Esophagus muscularis mucosa (tissue), 4 donors: ENCODE data around the gene MACC1. TPM values are rescaled to one million over a fixed set of nuclear protein-coding genes. Genes with fewer than 3 reads are reported as not detected.
"Not testable (repeated sequence)": the region's sequence is repeated elsewhere in the genome, so short reads cannot be mapped to it uniquely, and the experiment has no call there.

Experiments used
- DNase-seq: peaks from one replicate; pipeline ENCODE4 v3.0.0-alpha.2; 2017; ENCODE audit errors: extremely low spot score
- H3K27ac ChIP-seq, 4 donors: fragments of 200-600 bp; sonication (generic); replicated peaks in 1 of 4; 1 replicate in 3 of 4; 2 replicates in 1 of 4; pipeline ENCODE4 v1.5.1; 2016 to 2019; ENCODE audit warnings: mild to moderate bottlenecking in 1 of 4
- H3K27me3 ChIP-seq, 4 donors: fragments of 200-600 bp; sonication (generic); one replicate each; pipeline versions ENCODE4 v1.5.1 to v1.6.0; 2016 to 2019
- H3K36me3 ChIP-seq, 4 donors: fragments of 200-600 bp; sonication (generic); one replicate each; pipeline ENCODE4 v1.5.1; 2016 to 2019
- H3K4me1 ChIP-seq, 4 donors: fragments of 200-600 bp; sonication (generic); one replicate each; pipeline ENCODE4 v1.5.1; 2016 to 2019
- H3K4me3 ChIP-seq, 4 donors: fragments of 200-600 bp; sonication (generic); 1 replicate in 2 of 4; 2 replicates in 2 of 4; pipeline ENCODE4 v1.5.1; 2016 to 2019; ENCODE audit warnings: mild to moderate bottlenecking in 4 of 4, moderate library complexity in 1 of 4
- H3K9me3 ChIP-seq, 4 donors: fragments of 200-600 bp; sonication (generic); 1 replicate in 3 of 4; 2 replicates in 1 of 4; pipeline ENCODE4 v1.5.1; 2016 to 2019
- EP300 ChIP-seq: sonication (generic); formaldehyde crosslinking; IDR thresholded peaks from one replicate; pipeline ENCODE4 v1.6.1; 2017; ENCODE audit warnings: antibody characterized with exemption
- POLR2A ChIP-seq: fragments of 450-650 bp; IDR thresholded peaks from one replicate; pipeline ENCODE4 v1.6.1; 2017; ENCODE audit warnings: antibody characterized with exemption, moderate library complexity, mild to moderate bottlenecking, low read depth
- POLR2AphosphoS5 ChIP-seq, 2 donors: sonication (generic); formaldehyde crosslinking; IDR thresholded peaks; one replicate each; pipeline ENCODE4 v1.6.1; 2017; ENCODE audit warnings: antibody characterized with exemption in 2 of 2
- WGBS: methylation state at CpG from one replicate; pipeline ENCODE4 v1.1.5; 2018; 5-methylcytosine and 5-hydroxymethylcytosine counted together
- intact Hi-C: fragments of 100-400 bp; cut with DNase I; formaldehyde crosslinking; loops from one replicate; pipeline ENCODE4 v1.15.1; 2023
- total RNA-seq, 4 donors: library from RNA; depleted of rRNA; stranded (reverse); fragments of >200 nt; gene quantifications; one replicate each; pipeline versions ENCODE4 v1.1.0 to v1.2.1, GENCODE V29; 2016
- TF ChIP-seq, protein P1 (sequence below), 3 experiments: fragments of 200-600 bp in 2 of 3; fragments of 450-650 bp in 1 of 3; sonication (generic) in 2 of 3; IDR thresholded peaks; one replicate each; pipeline ENCODE4 v1.5.1; 2017 to 2019; ENCODE audit warnings: antibody characterized with exemption in 3 of 3, mild to moderate bottlenecking in 2 of 3, moderate library complexity in 1 of 3

MACC1 gene
- total RNA-seq, 4 donors from 2014 or later, result under 0.01 to 0.17 (median 0.15) TPM

DNA sequence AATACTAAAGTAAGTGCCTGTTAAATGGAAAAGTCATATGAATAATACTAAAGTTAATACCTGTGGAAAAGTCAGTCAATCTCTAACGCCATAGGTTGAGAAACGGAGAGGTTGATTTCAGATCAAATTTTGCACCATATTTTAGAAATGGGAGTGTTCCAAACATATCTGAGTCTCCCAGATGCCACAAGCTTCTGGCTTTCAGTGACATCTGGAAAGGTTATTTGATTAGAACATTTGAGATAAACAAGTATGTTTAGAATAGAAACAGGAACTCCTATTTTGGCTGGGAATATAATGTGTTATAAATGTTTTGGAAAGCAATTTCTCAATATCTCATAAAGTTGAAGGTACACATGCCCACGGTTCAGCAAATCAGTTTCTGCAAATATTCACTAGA is 5.8 kb downstream of the MACC1 start:
- intact Hi-C loops, result no loop called here
- Histone ChIP-seq H3K9me3 (no peaks in the 10 kb centered on the region), H3K4me1 (no peaks in the 10 kb centered on the region), H3K27ac (no peak overlapping the region), H3K36me3 (no peaks in the 10 kb centered on the region), H3K4me3 (no peak overlapping the region), H3K27me3 (no peaks in the 10 kb centered on the region)
- DNase-seq, result no peak
- whole genome bisulfite sequencing, result 72% methylated on average over 3 of the region's 3 CpGs
- TF ChIP-seq EP300 (no peak), POLR2AphosphoS5 (IDR thresholded peaks at IDR 0.05) (no peak), POLR2A (no peak)
- TF ChIP-seq, protein P1, sequence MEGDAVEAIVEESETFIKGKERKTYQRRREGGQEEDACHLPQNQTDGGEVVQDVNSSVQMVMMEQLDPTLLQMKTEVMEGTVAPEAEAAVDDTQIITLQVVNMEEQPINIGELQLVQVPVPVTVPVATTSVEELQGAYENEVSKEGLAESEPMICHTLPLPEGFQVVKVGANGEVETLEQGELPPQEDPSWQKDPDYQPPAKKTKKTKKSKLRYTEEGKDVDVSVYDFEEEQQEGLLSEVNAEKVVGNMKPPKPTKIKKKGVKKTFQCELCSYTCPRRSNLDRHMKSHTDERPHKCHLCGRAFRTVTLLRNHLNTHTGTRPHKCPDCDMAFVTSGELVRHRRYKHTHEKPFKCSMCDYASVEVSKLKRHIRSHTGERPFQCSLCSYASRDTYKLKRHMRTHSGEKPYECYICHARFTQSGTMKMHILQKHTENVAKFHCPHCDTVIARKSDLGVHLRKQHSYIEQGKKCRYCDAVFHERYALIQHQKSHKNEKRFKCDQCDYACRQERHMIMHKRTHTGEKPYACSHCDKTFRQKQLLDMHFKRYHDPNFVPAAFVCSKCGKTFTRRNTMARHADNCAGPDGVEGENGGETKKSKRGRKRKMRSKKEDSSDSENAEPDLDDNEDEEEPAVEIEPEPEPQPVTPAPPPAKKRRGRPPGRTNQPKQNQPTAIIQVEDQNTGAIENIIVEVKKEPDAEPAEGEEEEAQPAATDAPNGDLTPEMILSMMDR (IDR thresholded peaks at IDR 0.05), result no peak

DNA sequence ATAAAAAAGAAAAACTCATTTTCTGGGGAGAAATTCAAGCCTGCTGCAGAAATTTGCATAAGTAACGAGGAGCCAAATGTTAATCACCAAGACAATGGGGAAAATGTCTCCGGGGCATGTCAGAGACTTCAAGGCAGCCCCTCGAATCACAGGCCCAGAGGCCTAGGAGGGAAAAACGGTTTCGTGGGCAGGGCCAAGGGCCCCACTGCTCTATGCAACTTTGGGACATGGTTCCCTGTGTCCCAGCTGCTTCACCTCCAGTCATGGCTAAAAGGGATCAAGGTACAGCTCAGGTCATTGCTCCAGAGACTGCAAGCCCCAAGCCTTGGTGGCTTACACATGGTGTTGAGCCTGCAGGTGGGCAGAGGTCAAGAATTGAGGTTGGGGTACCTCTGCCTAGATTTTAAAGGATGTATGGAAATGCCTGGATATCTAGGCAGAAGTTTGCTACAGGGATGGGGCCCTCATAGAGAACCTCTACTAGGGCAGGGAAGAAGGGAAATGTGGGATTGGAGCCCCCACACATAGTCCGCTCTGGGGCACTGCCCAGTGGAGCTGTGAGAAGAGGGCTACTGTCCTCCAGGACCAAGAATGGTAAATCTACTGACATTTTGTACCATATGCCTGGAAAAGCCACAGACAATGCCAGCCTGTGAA is 8.4 kb downstream of the MACC1 start:
- H3K4me3 ChIP-seq, result no peak overlapping the region
- H3K27me3 ChIP-seq, result no peaks in the 10 kb centered on the region
- TF ChIP-seq, protein P1 (IDR thresholded peaks at IDR 0.05), result no peak
- TF ChIP-seq POLR2AphosphoS5 (IDR thresholded peaks at IDR 0.05) (no peak), POLR2A (no peak), EP300 (no peak)
- H3K27ac ChIP-seq, result no peak overlapping the region
- no peaks in the 10 kb centered on the region for H3K9me3 ChIP-seq
- H3K36me3 ChIP-seq, result no peaks in the 10 kb centered on the region
- intact Hi-C loops, result no loop called here
- no peak for DNase-seq
- no peaks in the 10 kb centered on the region for H3K4me1 ChIP-seq
- WGBS, result 83% methylated on average over 6 of the region's 6 CpGs

GRCh38 chr7:20207811-20208210 is 9.4 kb downstream of the MACC1 start:
- H3K4me1 ChIP-seq, DNase-seq, H3K27ac ChIP-seq, H3K36me3 ChIP-seq, H3K27me3 ChIP-seq, H3K4me3 ChIP-seq, H3K9me3 ChIP-seq, intact Hi-C loops: not testable (repeated sequence)
- WGBS, result 90% methylated on average over 2 of the region's 2 CpGs

DNA sequence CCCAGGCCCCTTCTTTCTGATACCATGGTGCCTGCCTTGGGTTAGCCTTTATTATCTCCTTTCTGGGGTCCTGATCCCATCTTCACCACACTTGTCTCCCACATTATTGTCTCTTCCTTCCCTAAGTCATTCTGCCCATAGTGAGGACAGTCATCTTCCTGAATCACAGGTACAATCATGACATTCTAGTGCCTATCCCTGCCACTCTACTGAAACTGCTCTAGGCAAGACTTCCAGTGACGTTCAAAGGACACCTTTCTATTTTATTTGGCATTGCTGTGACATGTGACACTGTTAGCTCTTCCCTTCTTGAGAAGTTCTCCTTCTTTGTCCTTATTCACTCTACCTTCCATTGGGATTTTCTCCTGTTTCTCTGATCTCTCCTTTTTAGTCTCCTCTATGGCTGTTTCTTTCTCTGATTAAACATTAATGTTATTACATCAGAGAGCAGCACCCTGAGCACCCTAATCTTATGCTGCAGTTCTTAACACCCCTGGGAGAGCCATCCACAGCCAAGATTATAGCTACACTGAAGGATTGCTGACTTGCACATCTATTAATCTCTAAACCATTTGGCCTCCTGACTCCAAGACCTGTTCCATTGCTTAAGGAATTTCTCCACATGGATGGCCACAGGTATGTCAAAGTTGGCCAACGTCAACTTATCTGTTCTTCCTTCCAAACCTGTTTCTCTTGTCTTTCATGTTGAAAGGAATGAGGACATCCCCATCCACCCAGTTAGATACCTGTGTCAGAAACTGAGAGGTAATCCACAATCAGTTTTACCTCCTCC is 10.9 kb downstream of the MACC1 start:
- WGBS, result 83% methylated on average over 2 of the region's 2 CpGs

GRCh38 chr7:20203316-20203715 is 13.9 kb downstream of the MACC1 start:
- H3K27ac ChIP-seq, result no peak overlapping the region
- H3K9me3 ChIP-seq, result no peaks in the 10 kb centered on the region
- peaks cover 0 to 2% (median 0%) of the 10 kb centered on the region in 4 donors for H3K4me1 ChIP-seq
- no peak overlapping the region for H3K4me3 ChIP-seq
- intact Hi-C loops, result no loop called here
- DNase-seq, result no peak
- TF ChIP-seq POLR2AphosphoS5 (IDR thresholded peaks at IDR 0.05) (no peak), POLR2A (no peak), EP300 (no peak)
- TF ChIP-seq, protein P1 (IDR thresholded peaks at IDR 0.05), result no peak
- 88% methylated on average over 4 of the region's 4 CpGs for WGBS
- H3K36me3 ChIP-seq, result no peaks in the 10 kb centered on the region
- H3K27me3 ChIP-seq, result no peaks in the 10 kb centered on the region

More for the DNA sequence above, 10.9 kb downstream of the MACC1 start:
- H3K4me1 ChIP-seq, result no peaks in the 10 kb centered on the region
- H3K4me3 ChIP-seq, result no peak overlapping the region
- H3K27ac ChIP-seq, result no peak overlapping the region
- TF ChIP-seq, protein P1 (IDR thresholded peaks at IDR 0.05), result no peak
- TF ChIP-seq EP300 (no peak), POLR2AphosphoS5 (IDR thresholded peaks at IDR 0.05) (no peak), POLR2A (no peak)
- H3K36me3 ChIP-seq, result no peaks in the 10 kb centered on the region
- intact Hi-C loops, result no loop called here
- H3K9me3 ChIP-seq, result no peaks in the 10 kb centered on the region
- no peak for DNase-seq
- no peaks in the 10 kb centered on the region for H3K27me3 ChIP-seq
